Stomach (tissue), 9 donors: ENCODE results near the gene GPX1. TPM values are rescaled to one million over a fixed set of nuclear protein-coding genes. Genes with fewer than 3 reads are reported as not detected.

Experiments
- DNase-seq, 2 donors: peaks; one replicate each; pipeline versions ENCODE4 v3.0.0 to v3.0.0-alpha.2; 2013 to 2019
- H3K27ac ChIP-seq, 5 donors: fragments of 200-600 bp in 4 of 5; sonication (generic) in 4 of 5; one replicate each; pipeline ENCODE4 v1.5.1; 2013 to 2019; ENCODE audit warnings: mild to moderate bottlenecking in 1 of 5, moderate library complexity in 1 of 5
- H3K27me3 ChIP-seq, 3 donors: fragments of 200-600 bp; sonication (generic); one replicate each; pipeline ENCODE4 v1.5.1; 2017 to 2019; ENCODE audit warnings: mixed run types in 1 of 3
- H3K36me3 ChIP-seq, 4 donors: fragments of 200-600 bp; sonication (generic); 1 replicate in 3 of 4; 2 replicates in 1 of 4; pipeline ENCODE4 v1.5.1; 2016 to 2019
- H3K4me1 ChIP-seq, 4 donors: fragments of 200-600 bp; sonication (generic); one replicate each; pipeline ENCODE4 v1.5.1; 2016 to 2019
- H3K4me3 ChIP-seq, 4 donors: fragments of 200-600 bp; sonication (generic) in 3 of 4; one replicate each; pipeline ENCODE4 v1.5.1; 2016 to 2019; ENCODE audit warnings: mild to moderate bottlenecking in 1 of 4
- H3K9me3 ChIP-seq, 4 donors: fragments of 200-600 bp; sonication (generic); one replicate each; pipeline ENCODE4 v1.5.1; 2016 to 2019
- CTCF ChIP-seq, 7 experiments: fragments of 450-650 bp in 4 of 7; fragments of 200-600 bp in 3 of 7; sonication (generic) in 3 of 7; IDR thresholded peaks; one replicate each; pipeline ENCODE4 v1.5.1; 2016 to 2019; ENCODE audit warnings: antibody characterized with exemption in 7 of 7, control low read depth in 2 of 7, mild to moderate bottlenecking in 1 of 7
- EP300 ChIP-seq: sonication (generic); formaldehyde crosslinking; IDR thresholded peaks from one replicate; pipeline ENCODE4 v1.6.1; 2017; ENCODE audit warnings: antibody characterized with exemption
- POLR2A ChIP-seq, 4 donors: fragments of 450-650 bp; IDR thresholded peaks; one replicate each; pipeline ENCODE4 v1.6.1; 2016; ENCODE audit warnings: antibody characterized with exemption in 4 of 4, control low read depth in 2 of 4, mild to moderate bottlenecking in 1 of 4, moderate library complexity in 1 of 4
- POLR2AphosphoS5 ChIP-seq, 3 donors: sonication (generic); formaldehyde crosslinking; IDR thresholded peaks; one replicate each; pipeline ENCODE4 v1.6.1; 2016; ENCODE audit warnings: antibody characterized with exemption in 3 of 3
- WGBS, 5 donors: extraction: QIAGEN DNeasy Blood & Tissue Kit in 3 of 5; methylation state at CpG; one replicate each; pipeline versions ENCODE4 v1.1.5 to v1.1.7; 2013 to 2018; 5-methylcytosine and 5-hydroxymethylcytosine counted together
- intact Hi-C: fragments of 100-400 bp; cut with DNase I; formaldehyde crosslinking; loops from one replicate; pipeline ENCODE4 v1.15.1; 2023; ENCODE audit warnings: low total_unique reads
- polyA plus RNA-seq, 3 donors: library from polyadenylated mRNA; stranded (reverse); fragments of 200-250 nt; gene quantifications; one replicate each; pipeline ENCODE4 v1.2.3, GENCODE V29; 2013
- total RNA-seq, 5 donors: library from RNA; depleted of rRNA; stranded (reverse); fragments of >200 nt; gene quantifications; one replicate each; pipeline versions ENCODE4 v1.1.0 to v1.2.3, GENCODE V29; 2014 to 2016
- donor health status: healthy with polysubstance abuse.
- donor health status: Bipolar disorder and iron deficiency.
- donor health status: healthy.

Gene GPX1
- total and polyA plus RNA-seq, 8 donors: 58.4 to 452 (median 291) TPM

- no peaks in the 10 kb centered on the region for H3K27me3 ChIP-seq
- no peak overlapping the region for H3K4me3 ChIP-seq
- no peak for DNase-seq
- TF ChIP-seq POLR2A (IDR thresholded peaks at IDR 0.05) (no peak), EP300 (no peak), CTCF (IDR thresholded peaks at IDR 0.05) (no peak), POLR2AphosphoS5 (IDR thresholded peaks at IDR 0.05) (no peak)
- no peaks in the 10 kb centered on the region for H3K9me3 ChIP-seq
- 78 to 96% (median 92%) methylated on average over 1 of the region's 1 CpG for WGBS, 5 donors
- H3K36me3 ChIP-seq: peaks cover 0 to 14% (median 0%) of the 10 kb centered on the region in 4 donors
- peaks cover 4 to 99% (median 63%) of the 10 kb centered on the region in 4 donors for H3K4me1 ChIP-seq
- H3K27ac ChIP-seq: peak overlapping the region in 2 of 5 donors; percentile 9 to 56
- intact Hi-C loops: no loop called here
Measured at GRCh38 chr3:49385617-49386016, 27.5 kb upstream of the GPX1 start.

- Histone ChIP-seq H3K4me1 (peaks cover 0 to 98% (median 60%) of the 10 kb centered on the region in 4 donors), H3K27ac (no peak overlapping the region), H3K27me3 (no peaks in the 10 kb centered on the region), H3K4me3 (no peak overlapping the region), H3K36me3 (peaks cover 0 to 6% (median 0%) of the 10 kb centered on the region in 4 donors), H3K9me3 (no peaks in the 10 kb centered on the region)
- TF ChIP-seq POLR2A (IDR thresholded peaks at IDR 0.05) (no peak), POLR2AphosphoS5 (IDR thresholded peaks at IDR 0.05) (no peak), CTCF (IDR thresholded peaks at IDR 0.05) (no peak), EP300 (no peak)
- 55 to 66% (median 61%) methylated on average over 5 of the region's 5 CpGs for WGBS, 5 donors
- intact Hi-C loops: no loop called here
- no peak for DNase-seq
Measured at GRCh38 chr3:49383387-49383786, 25.2 kb upstream of the GPX1 start.

- Histone ChIP-seq H3K4me3 (no peak overlapping the region), H3K36me3 (peaks cover 21 to 27% (median 24%) of the 10 kb centered on the region in 4 donors), H3K9me3 (no peaks in the 10 kb centered on the region), H3K27me3 (no peaks in the 10 kb centered on the region), H3K27ac (no peak overlapping the region), H3K4me1 (peaks cover 0 to 77% (median 36%) of the 10 kb centered on the region in 4 donors)
- no peak for TF ChIP-seq POLR2AphosphoS5 (IDR thresholded peaks at IDR 0.05)
- no peak for TF ChIP-seq EP300
- no peak for TF ChIP-seq CTCF (IDR thresholded peaks at IDR 0.05)
- no peak for TF ChIP-seq POLR2A (IDR thresholded peaks at IDR 0.05)
- intact Hi-C loops: no loop called here
- WGBS, 5 donors: 76 to 90% (median 80%) methylated on average over 11 of the region's 11 CpGs
- DNase-seq: no peak
Measured at GRCh38 chr3:49378249-49378895, 20.2 kb upstream of the GPX1 start.

- WGBS, 5 donors: 79 to 100% (median 85%) methylated on average over 1 of the region's 1 CpG
- Histone ChIP-seq H3K27ac (no peak overlapping the region), H3K9me3 (no peaks in the 10 kb centered on the region), H3K36me3 (peaks cover 28 to 36% (median 33%) of the 10 kb centered on the region in 4 donors), H3K4me1 (peaks cover 0 to 76% (median 34%) of the 10 kb centered on the region in 4 donors), H3K4me3 (no peak overlapping the region), H3K27me3 (no peaks in the 10 kb centered on the region)
- intact Hi-C loops: no loop called here
- TF ChIP-seq CTCF (IDR thresholded peaks at IDR 0.05): no peak
- no peak for TF ChIP-seq POLR2A (IDR thresholded peaks at IDR 0.05)
- no peak for TF ChIP-seq EP300
- TF ChIP-seq POLR2AphosphoS5 (IDR thresholded peaks at IDR 0.05): no peak
- DNase-seq: no peak
Measured at GRCh38 chr3:49377483-49377882, 19.3 kb upstream of the GPX1 start.
